Activated T-helper 1 cell treated with anti-CD3 and anti-CD28 coated beads, Interleukin-2, amount 50 U/mL, for 16 hours (primary cell): ENCODE measurements around the gene PHF21B.
"Not testable (repeated sequence)": the region's sequence is repeated elsewhere in the genome, so short reads cannot be mapped to it uniquely, and the experiment has no call there.

ENCODE experiments used
- DNase-seq, 2 donors: peaks; one replicate each; pipeline ENCODE4 v3.0.0-alpha.2; 2020; ENCODE audit warnings: low read depth in 1 of 2, low spot score in 1 of 2

Gene PHF21B

GRCh38 chr22:45009606-45010531 is at the start of gene PHF21B:
PHF21B (minus strand) TSS chr22:45010005; CDS start chr22:45009549, 456 bp downstream.
- DNase-seq = no peak

DNA sequence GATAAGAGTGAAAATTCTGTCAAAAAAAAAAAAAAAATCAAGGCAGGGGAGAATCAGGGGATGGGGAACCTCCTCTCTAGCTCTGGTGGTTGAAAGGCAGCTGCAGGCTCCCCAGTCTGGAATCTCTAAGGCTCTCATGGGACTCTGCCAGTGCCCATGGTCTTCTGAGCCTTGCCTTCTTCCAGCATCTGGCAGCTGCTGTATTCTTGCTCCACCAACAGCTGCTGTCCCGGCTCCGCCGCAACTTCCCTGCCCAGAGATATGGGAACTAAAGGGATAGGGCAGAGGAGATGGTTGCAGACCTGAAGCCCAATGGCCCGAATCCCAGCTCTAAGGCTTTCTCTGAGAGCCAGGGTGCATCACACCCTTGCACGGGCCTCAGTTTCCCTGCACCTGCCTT is 49.5 kb upstream of the PHF21B start:
- no peak for DNase-seq

DNA sequence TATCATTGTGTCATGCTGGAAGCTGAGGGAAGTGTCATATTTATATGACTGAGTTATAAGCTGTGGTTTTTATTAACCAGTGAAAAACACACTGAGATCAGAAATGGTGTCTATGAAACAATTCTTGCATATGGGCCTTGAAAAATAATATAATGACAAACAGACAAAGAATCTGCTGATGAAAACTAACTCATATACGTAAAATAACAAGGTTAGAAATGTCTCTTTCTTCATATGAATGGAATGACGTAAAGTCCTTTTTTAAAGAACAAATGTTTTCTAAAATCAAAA is 48.8 kb upstream of the PHF21B start:
- no peak for DNase-seq

GRCh38 chr22:45055936-45056335 is 46.1 kb upstream of the PHF21B start:
- no peak for DNase-seq

DNA sequence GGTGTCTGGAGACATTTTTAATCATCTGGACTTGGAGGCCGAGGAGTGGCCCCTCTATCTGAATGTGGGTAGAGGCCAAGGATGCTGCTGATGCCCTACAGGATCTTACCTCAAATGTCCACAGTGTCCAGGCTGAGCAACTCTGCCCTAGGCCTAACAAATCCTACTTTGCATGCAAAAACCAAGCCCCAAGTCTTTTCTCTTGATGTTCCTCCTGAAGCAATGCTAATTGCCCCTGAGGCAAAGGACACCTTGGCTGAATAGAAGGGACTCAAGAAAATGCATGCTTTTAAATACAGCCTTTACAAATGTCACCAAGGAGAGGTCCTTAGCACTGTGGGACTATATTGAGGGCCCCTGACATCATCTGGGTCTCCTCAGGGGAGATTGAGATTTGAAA is 43.8 kb upstream of the PHF21B start:
- no peak for DNase-seq

GRCh38 chr22:45053094-45053493 is 43.3 kb upstream of the PHF21B start:
- DNase-seq = no peak

- not testable (repeated sequence) for DNase-seq
Measured at GRCh38 chr22:45052665-45053064, 42.9 kb upstream of the PHF21B start.

DNA sequence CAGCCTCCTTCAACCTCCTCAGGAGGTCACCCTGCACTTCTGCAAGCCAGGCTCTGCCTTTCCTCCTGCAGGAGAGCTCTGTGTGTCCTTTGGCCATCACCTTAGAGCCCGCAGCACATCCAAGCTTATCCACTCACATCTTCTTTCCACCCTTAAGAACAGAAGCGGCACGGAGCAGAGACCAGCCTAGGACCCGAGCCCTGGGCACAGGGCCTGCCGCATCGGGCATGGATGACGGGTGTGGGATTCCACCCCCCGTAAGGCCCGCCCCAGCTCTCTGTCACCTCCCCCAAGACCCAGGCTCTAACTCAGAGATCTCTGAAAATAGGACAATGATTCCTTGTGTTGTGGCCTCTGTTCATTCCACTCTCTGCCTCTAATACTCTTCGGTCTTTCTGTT is 42.1 kb upstream of the PHF21B start:
- no peak for DNase-seq

- no peak for DNase-seq
Measured at GRCh38 chr22:45051419-45051818, 41.6 kb upstream of the PHF21B start.

DNA sequence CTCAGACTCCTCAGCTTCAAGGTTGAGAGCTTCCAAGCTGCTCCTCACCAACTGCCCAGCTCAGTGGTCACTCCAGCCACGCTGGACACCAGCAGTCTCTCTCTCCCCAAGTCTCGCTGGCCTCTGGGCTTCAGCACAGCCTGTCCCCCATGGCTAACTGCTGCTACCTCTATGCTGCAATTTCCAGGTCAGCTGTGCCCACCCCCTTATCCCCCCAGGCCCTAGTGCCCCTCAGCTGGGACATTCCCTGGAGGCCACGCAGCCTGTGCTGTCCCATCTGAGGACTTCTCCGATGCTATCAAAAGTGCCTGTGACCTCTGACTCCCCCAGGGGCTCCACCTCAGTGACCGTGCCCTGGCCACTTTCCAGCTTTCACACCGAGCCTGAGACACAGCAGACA is 37.5 kb upstream of the PHF21B start:
- no peak for DNase-seq

GRCh38 chr22:45045208-45045607 is 35.4 kb upstream of the PHF21B start:
- no peak for DNase-seq

DNA sequence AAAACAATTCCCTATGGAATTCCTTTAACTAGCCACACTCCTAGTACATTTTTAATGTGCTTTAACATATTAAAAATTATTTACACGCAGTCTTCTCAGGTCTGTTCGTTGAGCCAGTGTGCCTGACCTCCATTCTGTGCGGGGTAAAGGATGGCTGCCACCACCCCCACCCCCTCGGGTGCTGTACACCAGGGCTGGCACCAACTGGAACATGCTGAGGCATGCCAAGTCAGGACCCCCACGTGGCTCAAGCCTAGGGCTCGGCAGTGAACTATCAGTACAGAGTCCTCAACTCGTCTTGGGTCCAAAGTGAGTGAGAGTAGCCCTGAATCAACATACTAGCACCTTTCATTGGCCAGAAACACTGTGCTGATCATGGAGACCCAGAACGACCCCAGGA is 32.5 kb upstream of the PHF21B start:
- DNase-seq = no peak

- no peak for DNase-seq
Measured at GRCh38 chr22:45039133-45039532, 29.3 kb upstream of the PHF21B start.

- DNase-seq = no peak
Measured at GRCh38 chr22:45036154-45036553, 26.3 kb upstream of the PHF21B start.

DNA sequence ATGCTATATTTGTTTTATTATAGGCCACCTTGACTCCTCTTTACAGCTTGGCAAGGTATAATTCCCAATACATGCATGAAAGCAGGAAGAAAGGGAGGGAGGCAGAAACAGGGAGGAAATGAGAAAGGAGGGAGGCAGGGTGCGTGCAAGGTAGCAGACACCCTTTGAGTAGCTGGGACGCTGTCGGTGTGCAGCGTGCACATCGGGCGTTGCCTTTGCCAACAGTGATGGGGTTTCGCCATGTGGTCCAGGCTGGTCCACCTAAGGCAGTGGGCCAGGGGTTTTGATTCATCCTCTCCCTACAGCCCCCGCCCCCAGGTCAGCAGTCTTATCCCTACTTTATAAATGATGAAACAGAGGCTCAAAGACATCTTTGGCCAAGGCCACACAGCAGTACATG is 25.0 kb upstream of the PHF21B start:
- no peak for DNase-seq

GRCh38 chr22:45034156-45034555 is 24.4 kb upstream of the PHF21B start:
- DNase-seq = no peak

GRCh38 chr22:45033136-45033535 is 23.3 kb upstream of the PHF21B start:
- DNase-seq = no peak

GRCh38 chr22:45031629-45032403 is 22.0 kb upstream of the PHF21B start:
- DNase-seq = no peak

DNA sequence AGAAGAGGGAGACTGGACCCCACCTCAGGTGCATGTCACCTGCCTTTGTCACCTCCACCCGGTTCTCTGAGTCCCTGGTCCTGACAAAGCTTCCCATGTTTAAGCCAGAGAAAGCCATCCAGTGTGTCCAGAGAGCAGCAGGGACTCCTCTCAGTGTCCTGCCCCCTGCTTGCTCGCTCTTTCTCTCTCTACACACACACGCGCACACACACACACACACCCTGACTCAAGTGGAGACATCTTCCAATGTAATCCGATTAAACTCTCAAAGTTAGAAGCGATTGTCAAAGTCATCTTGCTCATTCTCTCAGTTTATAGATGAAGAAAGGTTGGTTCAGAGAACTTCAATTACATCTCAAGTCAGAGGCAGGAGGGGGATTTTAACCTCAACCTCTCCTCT is 19.7 kb upstream of the PHF21B start:
- DNase-seq = no peak

- DNase-seq = no peak
Measured at GRCh38 chr22:45026511-45026910, 16.7 kb upstream of the PHF21B start.

DNA sequence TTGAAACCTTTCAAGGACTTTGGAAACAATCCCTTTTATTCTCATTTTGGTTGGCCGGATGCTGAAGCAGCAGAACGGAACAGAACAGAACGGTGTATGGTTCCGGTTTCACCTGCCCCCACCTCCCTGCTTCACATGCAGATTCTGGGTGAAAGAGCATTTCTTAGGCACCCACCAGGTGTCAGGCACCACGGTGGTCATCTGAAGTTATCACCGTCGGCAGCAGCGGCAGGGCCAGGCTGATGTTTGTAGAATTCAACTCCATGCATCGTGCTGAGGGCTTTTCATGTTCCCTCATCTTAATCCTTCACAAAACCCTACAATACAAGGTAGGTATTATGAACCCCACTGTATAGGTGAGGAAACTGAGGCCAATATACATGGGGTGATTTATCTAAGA is 13.6 kb upstream of the PHF21B start:
- no peak for DNase-seq

DNA sequence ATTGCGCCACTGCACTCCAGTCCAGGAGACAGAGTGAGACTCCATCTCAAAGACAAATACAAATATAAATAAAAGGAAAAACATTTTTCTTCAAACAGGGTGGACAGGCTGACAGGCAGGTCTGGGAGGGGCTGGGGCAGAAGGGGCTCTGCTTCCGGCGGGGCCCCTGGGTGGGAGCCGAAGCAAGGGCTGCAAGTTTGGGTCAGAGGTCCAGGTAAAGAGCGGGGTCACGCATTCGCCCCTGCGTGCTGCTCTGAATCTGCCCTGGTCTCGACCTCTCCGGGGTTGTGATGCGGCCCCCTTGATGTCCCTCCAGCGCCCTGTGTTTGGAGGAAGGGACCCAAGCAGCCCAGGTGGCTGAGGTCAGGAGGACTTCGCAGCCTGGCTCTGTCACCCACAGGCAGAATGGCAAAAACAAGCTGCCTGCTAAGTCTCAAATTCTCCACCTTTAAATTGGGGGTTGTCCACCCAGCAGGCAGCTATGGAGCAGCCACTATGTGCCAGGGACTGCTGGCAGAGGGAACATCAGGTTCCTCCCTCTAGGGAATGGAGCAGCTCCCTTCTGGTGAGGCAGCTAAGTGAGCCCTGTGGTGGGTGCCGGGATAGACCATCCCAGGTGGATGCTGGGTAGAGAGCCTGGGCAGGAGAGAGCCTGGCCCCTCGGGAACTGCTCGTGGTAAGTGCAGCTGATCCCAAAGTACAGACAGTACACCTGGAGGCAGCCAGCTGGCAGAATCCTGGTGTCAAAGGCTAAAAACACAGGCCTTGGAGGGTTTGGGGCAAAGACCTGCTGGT is 10.3 kb upstream of the PHF21B start:
- no peak for DNase-seq
